CD4-positive, alpha-beta T cell treated with Interleukin-1 beta for 1 hour (primary cell): ENCODE measurements around the gene TSPOAP1.
A peak's percentile ranks its signal among the peaks of the same experiment; 100 is the strongest.

Experiments used
- DNase-seq, 2 donors: peaks; one replicate each; pipeline ENCODE4 v3.0.0-alpha.2; 2020 to 2022

Gene TSPOAP1

DNA sequence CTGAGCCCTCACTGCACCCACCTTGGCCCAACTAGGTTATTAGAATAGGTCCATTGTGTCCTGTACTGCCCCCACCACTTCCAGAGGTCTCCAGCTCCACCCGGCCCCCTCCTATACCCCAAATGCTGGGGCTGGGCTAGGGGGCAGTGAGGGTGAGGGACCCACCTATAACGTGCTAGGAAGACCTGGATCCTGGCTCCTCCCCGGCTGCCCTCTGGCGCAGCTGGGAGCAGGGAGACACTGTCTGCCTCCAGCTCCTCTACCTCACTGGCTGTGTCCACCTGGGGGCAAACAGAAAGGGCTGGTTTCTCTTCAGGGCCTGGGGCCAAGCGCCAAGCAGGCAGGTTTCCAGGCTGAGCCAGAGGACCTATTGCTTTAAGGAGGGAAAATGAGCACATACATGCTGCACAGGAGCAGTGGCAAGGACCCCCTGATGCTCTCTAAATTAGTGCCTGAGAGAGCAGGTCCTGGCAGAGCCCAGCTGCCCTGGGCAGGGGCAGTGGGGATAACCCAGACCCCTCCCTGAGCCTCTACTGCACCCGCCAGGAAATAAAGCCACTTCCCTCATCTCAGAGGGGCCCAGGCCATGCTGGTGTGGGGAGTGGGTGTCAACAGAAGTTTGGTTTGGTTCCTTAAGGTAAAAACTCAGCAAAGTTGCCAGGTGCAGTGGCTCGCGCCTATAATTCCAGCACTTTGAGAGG, 12.2 kb downstream of the TSPOAP1 start:
- no peak for DNase-seq

DNA sequence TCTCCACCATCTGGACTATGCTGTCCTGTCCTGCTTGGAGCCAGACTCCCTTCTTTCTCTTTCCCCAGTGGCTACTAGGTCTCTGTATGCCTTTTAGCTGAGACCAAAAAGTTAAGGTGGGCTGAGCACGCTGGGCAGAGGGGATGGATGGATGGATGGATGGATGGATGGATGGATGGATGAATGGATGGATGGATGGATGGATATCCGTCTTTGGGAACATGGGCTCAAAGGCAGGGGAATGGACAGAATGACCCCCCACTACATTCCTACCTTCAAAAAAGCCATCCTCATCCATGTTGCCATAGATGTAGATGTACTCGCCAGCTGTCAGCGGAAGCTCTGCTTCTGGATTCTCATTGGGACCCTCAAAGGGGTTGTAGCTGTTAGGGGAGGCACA, 12.8 kb downstream of the TSPOAP1 start:
- DNase-seq, result no peak

DNA sequence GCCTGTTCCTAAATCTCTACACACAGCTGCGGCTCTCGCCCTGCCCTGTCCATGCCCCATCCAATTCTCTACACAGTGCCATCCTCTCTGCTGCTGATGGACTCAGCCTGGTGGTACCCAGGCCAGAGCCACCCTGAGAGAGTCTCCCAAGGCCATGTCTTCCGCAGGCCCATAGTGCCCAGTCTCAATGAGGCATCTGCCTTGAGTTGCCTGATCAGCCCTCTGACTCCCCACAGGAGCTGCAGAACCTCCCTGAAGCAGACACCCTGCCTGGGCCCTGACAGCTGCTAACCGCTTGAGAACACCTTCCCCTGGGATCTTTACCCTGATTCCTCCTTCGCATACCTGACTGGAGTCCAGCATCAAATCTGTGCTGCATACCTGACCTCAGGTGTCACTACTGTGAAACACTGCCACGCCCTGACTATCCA, 13.3 kb downstream of the TSPOAP1 start:
- DNase-seq, result no peak

DNA sequence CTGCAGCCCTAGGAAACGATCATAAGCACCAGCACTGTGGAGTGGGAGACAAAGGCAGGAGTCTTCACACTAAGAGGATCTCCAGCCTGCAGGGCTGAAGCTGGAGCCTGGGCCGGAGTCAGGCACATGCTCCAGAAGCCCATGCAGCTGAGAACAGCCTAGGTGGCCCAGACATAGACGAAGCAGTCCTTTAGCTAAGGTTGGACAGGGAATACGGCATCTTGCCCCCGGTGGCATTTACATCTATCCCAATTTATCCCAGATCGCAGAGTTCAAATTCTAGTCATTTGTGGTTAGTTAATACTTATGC, 13.9 kb downstream of the TSPOAP1 start:
- DNase-seq, result no peak

DNA sequence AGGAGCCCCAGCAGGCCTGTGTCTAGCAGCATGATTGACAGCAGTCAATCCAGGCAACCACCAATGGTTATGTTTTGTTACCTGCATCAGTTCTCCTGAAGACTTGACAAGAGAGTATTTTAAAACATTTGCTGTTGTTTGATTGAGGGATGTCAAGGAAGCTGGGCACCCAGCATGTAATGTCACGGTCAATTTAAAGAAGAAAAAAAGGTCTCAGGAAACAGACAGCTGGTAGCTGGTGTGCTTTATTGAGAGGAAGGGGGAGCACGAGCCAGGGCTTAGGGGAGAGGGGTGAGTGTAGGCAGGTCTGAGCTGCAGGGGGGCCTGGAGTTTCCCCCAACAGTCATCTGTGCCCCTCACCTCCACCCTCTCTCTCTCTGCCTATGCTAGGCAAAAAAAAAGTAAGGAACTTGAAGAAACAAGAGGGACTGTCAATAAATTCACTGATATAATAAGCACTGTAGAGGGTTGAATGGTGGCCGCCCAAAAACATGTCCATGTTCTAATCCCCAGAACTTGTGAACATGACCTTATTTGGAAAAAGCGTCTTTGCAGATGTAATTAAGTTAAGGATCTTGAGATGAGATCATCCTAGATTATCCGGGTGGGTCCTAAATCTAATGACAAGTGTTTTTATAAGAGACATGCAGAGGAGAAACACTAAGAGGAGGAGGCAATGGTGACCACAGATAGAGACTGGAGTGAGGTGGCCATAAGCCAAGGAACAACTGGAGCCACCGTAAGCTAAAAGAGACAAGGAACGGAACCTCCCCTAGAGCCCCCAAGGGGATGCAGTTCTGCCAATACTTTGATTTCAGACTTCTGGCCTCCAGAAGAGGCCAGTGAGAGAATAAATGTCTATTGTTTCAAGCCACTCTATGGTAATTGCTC, 14.5 kb downstream of the TSPOAP1 start:
- DNase-seq, result no peak

DNA sequence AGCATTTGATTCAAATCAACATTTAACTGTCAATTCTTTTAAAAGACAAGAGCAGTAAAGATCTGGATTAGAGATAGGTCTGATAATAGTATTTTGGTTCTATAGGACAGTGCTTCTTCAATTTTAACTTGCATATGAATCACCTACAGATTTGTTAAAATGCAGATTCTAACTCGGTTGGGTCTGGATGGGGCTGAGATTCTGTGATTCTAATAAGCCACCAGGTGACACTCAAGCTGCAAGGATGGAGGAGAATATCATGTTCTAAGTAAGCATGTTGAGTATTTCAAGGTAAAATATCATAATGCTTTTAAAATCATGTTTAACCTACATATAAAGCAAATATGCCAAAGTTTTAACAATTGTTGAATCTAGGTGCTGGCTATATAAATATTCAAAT, 15.8 kb downstream of the TSPOAP1 start:
- DNase-seq, result no peak

DNA sequence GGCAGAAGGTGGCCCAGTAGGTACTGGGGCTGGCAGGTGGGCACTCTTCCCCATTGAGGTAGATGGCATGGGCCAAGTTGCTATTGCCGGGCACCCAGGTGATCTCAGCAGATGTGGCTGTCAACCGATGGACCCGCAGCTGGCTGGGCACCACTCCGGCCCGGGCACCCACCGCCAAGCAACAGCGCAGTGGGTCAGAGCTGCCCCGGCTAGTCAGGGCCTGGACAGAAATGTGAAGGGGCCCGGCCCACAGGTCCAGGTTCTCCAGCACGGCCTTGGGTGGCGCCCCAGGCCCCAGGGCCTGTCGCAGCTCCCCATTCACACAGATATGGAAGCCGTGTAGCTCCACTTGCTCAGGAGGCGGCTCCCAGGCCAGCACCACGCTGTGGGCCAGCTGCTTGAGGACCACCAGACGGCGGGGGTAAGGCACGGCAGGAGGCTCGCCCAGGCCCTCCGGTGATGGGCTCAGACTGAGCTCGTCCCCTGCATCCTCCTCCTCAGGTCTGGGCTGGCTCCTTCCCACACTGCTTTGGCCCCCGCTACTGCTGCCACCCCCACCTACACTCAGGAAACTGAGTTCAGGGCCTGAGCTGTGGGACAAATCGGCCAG, 16.5 kb downstream of the TSPOAP1 start:
- no peak for DNase-seq

DNA sequence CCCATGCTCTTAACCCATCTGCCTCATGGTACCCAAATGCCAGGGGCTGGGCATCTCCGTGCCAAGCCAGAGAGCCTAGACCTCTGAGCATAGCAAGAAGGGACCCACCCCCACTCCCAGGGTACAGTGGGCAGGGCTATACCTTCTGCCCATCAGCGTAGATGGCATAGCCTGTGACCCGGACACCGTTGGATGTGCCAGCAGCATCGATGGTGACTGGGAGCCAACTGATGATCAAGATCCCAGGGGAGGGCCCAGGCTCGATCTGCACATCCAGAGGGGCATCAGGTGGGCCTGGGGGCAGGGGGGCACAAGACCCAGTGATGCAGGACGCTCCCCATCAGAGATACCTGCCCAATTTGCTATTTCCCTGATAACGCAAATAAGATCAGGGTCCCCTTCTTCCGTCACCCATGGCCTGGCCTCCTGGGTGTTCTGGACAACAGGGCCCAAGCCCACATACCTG, 17.1 kb downstream of the TSPOAP1 start:
- DNase-seq, result no peak

DNA sequence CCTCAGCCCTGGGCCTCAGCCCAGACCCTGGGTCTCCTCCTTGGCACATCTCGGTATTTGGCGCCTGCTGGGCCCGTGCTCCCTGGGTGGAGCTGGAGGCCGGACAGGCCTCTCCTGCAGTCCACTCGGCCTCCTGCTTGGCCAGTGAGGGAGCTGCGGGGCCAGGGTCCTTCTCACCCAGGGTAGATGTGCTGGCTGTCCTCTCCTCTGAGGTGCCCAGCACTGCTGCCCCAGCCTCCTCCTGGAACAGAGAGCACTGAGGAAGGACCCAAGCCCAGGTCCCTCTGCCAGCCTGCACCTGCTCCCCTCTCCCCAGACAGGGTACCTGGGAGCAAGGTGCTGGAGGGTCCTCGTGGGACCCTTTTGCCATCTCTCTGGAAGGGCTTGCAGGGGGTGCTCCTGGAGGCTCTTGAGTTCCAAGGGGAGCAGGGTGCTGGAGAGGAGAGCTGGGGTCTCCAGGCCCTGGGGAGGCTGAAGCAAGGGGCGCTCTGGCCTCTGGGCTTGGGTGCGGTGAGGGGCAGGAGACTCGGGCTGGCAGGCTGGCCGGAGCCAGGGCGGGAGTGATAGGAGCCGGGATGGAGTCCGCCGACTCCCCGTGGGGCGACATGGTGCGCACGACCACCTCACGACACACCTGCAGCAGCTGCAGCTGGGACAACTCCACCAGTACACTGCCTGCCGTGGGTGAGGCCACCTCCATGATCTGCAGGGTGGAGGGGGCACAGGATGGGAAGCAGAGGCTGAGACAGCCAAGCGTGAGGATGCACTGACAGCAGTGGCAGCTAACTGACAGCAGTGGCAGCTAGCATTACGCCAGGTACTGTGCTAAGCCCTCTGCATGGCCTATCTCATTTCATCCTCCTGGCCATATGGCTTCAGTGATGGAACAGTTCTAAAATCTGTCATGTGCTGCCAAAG, 17.8 kb downstream of the TSPOAP1 start:
- no peak for DNase-seq

DNA sequence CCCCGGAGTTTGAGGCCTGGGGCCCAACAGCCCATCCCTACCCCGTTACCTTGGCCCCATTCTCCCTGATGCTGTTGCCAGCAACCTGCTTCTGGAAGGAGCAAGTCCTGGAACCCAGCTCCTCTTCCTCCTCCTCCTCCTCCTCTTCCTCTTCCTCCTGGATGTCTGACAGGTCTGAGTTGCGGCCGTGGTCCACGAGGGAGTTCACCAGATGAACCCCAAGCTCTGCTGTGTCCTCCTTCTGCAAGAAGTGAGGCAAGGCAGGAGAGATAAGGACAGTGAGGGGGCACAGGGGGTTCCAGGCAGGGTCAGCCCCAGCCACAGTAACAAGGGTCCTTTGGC, 18.7 kb downstream of the TSPOAP1 start:
- DNase-seq, result no peak

DNA sequence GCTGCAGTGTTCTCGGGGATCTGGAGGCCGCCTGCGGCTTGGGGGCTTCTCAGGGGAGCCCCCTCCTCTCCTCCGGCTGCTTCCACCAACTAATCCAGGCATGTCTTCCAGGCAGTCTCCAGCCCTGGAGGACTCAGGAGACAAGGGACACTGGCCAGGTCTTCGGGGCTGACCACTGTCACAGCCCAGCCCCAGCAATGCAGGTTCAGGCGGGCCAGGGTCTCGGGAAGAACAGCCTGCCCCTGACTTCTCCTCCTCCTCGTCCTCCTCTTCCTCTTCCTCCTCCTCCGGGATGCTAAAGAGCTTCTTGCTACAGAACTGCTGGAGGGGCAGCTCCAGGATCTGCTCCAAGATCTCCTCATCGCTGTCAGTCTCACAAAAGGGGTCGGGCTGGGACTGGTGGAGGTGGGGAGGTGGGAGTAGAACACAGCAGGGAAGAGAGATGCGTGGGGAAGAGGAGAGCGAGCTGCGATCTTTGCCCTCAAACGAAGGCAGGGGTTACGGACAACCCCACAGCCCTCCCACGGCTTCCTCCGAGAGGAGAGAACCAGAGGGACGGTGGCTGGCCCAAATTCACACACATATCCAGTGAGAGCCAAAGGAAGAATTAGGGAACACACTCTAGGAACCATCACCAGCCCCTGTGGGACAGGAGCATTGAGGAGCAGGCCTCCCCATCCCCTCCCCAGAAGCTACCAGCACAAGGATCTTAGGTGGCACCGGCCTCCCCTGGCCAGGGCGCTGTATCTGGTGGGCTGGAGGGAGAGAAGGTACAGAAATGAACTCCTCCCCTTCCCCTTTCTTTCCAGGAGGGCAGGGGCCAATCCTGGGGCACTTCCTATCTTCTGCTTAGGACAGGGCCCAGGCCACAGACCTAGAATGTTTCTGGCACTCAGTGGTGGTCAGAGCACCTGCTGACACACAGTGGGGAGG, 19.3 kb downstream of the TSPOAP1 start:
- no peak for DNase-seq

DNA sequence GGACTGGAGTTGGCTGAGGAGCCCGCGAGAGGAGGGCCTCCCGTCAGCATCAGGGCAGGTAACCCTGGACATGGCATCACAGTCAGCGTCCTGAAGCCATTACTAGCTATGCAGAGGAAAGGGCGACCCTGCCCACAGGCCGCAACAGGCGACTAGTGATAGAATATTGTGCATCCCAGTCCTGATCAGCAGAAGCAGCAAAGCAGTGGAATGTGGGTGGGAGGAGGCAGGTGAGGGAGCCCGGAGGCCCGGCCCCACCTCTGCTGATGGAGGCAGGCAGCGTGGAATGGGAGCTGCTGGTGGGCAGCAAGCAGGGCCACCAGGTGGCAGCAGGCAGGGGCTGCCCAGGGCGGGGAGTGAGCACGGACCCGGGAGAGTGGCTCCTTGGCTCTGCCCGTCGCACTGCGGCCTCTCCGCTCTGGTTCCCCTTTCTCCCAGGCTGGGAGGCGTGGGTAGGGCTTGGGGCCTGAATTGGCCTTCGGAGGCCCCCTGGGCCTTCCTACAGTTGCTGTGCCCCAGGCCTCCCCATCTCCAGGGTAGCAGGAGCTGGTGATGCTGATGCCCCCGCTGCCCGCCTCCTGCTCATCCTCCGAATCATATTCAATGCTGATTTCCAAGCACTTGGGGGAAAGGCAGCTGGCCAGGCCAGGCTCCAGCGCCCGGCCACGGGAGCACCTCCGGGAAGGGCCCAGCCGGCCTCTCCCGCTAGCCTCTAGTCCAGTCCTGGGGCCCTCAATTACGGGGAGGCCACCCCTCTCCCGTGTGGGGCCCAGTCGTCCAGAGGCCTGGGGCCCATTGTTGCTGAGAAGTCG, 20.2 kb downstream of the TSPOAP1 start:
- peak in 1 of 2 donors; percentile 37 for DNase-seq

DNA sequence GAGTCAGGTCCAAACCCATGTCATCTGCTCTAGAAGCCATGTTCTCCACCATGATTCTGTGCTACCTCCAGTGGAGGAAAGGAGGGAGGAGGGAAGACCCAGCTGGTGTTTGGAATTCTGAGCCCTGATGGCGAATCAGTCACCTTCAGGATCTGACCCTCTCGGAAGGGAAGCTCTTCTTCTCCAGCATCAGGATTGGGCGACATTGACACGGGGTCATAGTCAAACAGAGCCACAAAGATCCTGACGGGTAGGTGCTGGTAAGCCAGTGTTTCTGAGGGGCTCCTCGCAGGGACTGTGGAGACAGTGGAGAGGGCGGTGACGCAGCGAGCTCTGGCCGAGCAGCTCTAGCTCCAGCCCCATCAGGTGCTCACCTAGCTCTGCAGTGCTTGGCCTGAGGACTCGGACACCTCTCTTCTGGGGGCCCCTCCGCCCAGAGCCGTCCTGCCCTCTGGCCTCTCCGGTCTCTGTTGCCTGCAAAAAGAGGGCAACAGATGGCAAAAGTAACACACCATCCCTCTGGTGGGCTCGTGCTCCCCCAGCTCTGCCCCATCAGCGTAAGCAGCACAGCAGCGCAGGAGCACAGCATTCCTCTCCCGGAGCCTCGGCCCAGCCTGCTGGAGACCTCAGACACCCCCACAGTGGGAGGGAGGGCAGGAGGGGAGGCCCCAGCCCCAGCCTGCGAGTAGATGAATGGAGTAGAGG, 21.0 kb downstream of the TSPOAP1 start:
- no peak for DNase-seq

DNA sequence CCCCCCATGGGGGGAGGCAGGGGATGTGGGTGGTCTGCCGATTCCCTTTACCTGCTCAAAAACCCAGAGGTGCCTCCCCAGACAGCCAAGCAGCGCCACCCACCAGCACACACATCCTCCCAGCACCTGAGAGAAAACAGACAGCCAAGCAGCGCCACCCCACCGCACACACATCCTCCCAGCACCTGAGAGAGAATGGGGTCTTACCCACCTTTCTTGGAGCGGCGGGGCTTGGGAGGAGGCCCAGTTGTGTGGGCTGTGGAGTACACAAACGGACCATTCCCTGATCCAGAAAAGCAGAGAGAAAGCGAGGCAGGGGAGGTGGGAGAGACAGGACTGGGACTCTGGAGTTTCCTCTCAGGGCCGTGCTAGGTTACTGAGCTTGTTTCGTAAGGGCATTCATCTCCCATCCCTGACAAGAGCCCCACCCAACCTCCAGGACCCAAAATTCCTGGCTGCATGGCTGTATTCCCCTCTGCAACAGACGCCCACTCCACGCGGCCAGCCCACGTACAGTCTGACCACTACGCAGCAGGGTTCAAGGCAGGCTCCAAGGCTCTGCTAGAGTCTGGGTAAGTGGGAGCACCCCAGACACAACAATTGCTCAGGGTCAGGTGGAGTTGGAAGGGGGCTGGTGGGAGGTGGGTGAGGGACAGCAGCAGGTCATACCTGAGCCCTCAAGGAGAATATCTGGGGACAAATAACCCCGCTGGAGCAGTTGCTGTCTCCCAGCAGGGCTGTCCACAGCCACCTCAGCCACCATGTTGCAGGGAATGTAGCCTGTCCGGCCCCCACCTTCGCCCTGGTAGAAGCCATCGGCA, 22.3 kb downstream of the TSPOAP1 start:
- DNase-seq, result no peak

DNA sequence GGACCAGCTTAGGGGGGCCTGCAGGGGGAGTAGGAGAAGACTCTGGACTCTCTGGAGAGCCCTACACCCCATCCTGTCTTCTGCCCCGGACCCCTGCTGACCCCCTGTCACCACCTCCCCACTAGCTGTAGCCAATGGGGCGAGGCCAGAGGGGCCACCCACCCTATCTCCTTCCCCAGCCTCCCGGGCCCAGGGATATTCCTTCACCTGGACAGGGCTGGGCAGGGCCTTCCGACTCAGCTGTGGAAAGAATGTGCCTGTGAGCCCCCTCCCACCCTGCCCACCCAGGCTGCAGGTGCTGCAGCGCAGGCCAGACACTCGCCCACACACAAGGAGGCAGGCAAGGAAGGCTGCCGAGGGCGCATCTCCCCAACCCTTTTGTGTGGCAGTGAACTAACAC, 23.0 kb downstream of the TSPOAP1 start:
- no peak for DNase-seq

DNA sequence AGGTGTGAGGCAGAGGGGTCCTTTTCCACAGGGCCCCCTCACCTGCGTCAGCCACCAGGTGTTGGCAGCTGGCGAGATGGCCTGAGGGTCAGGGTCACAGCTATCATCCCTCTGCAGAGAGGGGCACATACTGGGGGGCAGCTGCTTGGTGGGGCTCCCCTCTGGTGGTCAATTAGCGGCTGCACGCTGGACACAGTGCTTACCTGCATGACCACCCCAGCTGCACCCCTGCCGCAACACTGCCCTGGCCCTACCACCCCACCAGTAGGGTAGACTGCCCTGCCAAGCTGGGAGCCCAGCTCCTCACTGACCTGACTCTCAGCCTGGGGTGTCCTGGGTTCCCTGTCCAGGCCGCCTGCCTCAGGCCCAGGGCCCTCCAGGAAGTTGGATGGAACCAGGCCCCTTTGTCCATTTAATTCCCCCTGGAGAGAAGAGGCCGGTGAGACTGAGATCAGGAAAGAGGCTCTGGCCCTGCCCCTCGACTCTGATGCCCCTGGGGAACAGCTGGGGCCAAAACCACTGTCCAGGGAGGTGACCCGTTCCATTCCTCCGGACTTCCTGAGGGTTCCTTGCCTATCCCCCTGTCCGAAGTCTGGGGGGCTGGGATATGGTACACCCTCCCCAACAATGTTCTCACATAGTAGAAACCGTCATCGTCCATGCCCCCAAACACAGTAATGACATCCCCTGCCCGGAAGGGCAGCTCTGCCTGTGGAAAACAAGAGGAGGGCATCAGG, 23.7 kb downstream of the TSPOAP1 start:
- no peak for DNase-seq

DNA sequence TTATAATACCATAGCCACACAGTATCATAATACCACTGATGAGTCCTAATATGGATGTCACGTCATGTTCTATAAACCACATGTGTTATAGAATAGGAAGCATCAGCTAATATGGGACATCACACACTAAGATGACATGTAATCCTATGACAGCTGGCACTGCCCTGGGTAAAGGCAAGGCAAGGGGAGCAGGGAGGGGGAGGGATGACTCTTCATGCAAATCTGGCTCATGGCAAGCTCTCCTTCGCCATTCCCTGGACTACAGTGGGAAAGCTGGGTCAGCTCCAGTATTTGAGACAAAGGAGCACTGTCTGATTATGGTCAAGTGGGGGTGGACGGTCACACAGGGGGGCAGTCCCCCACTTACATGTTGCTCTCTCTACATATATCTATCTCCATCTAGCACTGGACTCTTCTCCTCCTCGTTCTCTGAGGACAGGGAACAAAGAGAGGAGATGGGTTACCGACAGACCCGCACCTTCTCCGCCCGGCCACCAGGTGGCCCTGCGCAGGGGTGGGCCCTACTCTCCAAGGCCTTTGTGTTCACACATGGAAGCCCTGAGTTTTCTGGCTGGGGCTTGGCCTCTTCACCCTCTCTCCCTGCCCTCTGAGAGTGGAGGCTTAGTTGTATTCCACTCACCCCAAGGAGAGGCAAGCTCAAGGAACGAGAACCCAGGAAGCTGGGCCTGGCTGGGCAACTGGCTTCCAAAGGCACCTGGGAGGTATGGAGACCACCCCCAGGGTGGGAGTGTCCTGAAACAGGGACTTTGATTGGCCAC, 24.4 kb downstream of the TSPOAP1 start:
- peak; percentile 65 to 66 for DNase-seq
